ENCODE results near the gene MT1A.

DNA sequence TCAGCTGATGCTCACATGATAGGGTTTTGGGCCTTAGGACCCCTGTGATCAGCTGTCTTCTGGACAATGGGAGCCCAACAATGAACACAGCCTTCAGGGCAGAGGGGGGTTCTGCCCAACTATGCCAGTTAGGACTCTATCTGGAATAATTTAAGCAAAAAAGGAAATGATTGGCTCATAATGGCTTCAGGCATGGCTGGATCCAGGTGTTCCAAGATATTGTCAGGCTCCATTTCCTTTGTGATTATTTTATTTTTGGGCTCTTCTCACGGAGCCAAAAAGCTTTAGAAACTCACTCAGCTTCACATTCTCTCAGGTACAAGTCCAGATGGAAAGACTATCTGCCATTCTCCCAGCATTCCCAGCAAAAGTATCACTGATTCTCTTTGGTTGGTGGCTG, 33.0 kb upstream of the MT1A start:
- TF ChIP-seq, protein P1, sequence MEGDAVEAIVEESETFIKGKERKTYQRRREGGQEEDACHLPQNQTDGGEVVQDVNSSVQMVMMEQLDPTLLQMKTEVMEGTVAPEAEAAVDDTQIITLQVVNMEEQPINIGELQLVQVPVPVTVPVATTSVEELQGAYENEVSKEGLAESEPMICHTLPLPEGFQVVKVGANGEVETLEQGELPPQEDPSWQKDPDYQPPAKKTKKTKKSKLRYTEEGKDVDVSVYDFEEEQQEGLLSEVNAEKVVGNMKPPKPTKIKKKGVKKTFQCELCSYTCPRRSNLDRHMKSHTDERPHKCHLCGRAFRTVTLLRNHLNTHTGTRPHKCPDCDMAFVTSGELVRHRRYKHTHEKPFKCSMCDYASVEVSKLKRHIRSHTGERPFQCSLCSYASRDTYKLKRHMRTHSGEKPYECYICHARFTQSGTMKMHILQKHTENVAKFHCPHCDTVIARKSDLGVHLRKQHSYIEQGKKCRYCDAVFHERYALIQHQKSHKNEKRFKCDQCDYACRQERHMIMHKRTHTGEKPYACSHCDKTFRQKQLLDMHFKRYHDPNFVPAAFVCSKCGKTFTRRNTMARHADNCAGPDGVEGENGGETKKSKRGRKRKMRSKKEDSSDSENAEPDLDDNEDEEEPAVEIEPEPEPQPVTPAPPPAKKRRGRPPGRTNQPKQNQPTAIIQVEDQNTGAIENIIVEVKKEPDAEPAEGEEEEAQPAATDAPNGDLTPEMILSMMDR (conservative IDR thresholded peaks at IDR 0.05; ENCODE audit: low read depth, low read length): no peak
- TF ChIP-seq EZH2 (IDR thresholded peaks at IDR 0.05; ENCODE audit: borderline replicate concordance, low read depth, low read length, poor library complexity, severe bottlenecking): no peak
